Subcutaneous abdominal adipose tissue (tissue), 5 donors: Measurements from ENCODE around the gene PDGFA.
"Not testable (repeated sequence)": the region's sequence is repeated elsewhere in the genome, so short reads cannot be mapped to it uniquely, and the experiment has no call there.

Experiments
- H3K27ac ChIP-seq: one replicate; pipeline ENCODE4 v1.7.0; 2013; ENCODE audit warnings: low read depth, mild to moderate bottlenecking, inconsistent platforms, low read length, moderate library complexity
- H3K27me3 ChIP-seq, 5 donors: one replicate each; pipeline ENCODE4 v1.7.0; 2013; ENCODE audit warnings: low read length in 5 of 5, inconsistent platforms in 1 of 5; ENCODE audit not compliant: control insufficient read depth in 5 of 5, insufficient read depth in 4 of 5
- H3K36me3 ChIP-seq, 5 donors: one replicate each; pipeline ENCODE4 v1.7.0; 2013; ENCODE audit warnings: low read length in 5 of 5; ENCODE audit not compliant: control insufficient read depth in 5 of 5, insufficient read depth in 5 of 5
- H3K4me1 ChIP-seq, 5 donors: one replicate each; pipeline ENCODE4 v1.7.0; 2013; ENCODE audit warnings: low read length in 5 of 5, mild to moderate bottlenecking in 3 of 5, moderate library complexity in 1 of 5; ENCODE audit not compliant: control insufficient read depth in 5 of 5, insufficient read depth in 5 of 5
- H3K4me3 ChIP-seq, 5 donors: one replicate each; pipeline ENCODE4 v1.7.0; 2013; ENCODE audit warnings: low read length in 5 of 5, low read depth in 1 of 5
- H3K9ac ChIP-seq, 5 donors: one replicate each; pipeline ENCODE4 v1.7.0; 2013; ENCODE audit warnings: low read length in 5 of 5, mild to moderate bottlenecking in 4 of 5, moderate library complexity in 3 of 5
- H3K9me3 ChIP-seq, 5 donors: one replicate each; pipeline ENCODE4 v1.7.0; 2013; ENCODE audit warnings: low read length in 5 of 5; ENCODE audit not compliant: control insufficient read depth in 5 of 5
- donor health status: healthy.
- donor health status: healthy.
- donor health status: healthy.
- donor health status: healthy.
- donor health status: healthy.

Gene PDGFA

DNA sequence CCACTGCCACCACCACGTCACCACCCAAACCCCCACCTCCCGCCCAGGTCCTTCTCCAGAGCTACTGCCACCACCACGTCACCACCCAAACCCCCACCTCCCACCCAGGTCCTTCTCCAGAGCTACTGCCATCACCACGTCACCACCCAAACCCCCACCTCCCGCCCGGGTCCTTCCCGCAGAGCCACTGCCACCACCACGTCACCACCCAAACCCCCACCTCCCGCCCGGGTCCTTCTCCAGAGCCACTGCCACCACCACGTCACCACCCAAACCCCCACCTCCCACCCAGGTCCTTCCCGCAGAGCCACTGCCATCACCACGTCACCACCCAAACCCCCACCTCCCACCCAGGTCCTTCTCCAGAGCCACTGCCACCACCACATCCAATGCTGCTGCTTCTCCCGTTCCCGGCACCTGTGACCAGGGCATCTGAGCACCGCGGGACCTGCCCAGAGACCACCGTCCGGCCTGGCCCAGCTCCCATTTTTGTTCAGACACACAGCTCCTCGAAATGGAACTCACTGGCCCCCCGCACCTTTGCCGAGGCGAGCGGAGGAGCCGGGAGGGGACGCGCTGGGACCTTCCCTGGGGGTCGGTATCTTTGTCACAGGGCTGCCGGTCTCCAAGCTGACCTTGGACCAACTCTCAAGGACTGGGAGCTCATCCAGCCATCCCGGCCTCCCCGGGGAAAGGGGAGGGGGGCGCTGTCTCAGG lies 32.7 kb upstream of the PDGFA start:
- not testable (repeated sequence) for H3K9ac ChIP-seq, H3K27ac ChIP-seq, H3K4me3 ChIP-seq, H3K4me1 ChIP-seq, H3K9me3 ChIP-seq, H3K36me3 ChIP-seq, H3K27me3 ChIP-seq

DNA sequence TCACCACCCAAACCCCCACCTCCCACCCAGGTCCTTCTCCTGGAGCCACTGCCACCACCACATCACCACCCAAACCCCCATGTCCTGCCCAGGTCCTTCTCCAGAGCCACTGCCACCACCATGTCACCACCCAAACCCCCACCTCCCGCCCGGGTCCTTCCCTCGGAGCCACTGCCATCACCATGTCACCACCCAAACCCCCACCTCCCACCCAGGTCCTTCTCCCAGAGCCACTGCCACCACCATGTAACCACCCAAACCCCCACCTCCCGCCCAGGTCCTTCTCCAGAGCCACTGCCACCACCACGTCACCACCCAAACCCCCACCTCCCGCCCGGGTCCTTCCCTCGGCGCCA lies 31.9 kb upstream of the PDGFA start:
- not testable (repeated sequence) for H3K9me3 ChIP-seq, H3K27ac ChIP-seq, H3K27me3 ChIP-seq, H3K36me3 ChIP-seq, H3K4me3 ChIP-seq, H3K4me1 ChIP-seq, H3K9ac ChIP-seq

DNA sequence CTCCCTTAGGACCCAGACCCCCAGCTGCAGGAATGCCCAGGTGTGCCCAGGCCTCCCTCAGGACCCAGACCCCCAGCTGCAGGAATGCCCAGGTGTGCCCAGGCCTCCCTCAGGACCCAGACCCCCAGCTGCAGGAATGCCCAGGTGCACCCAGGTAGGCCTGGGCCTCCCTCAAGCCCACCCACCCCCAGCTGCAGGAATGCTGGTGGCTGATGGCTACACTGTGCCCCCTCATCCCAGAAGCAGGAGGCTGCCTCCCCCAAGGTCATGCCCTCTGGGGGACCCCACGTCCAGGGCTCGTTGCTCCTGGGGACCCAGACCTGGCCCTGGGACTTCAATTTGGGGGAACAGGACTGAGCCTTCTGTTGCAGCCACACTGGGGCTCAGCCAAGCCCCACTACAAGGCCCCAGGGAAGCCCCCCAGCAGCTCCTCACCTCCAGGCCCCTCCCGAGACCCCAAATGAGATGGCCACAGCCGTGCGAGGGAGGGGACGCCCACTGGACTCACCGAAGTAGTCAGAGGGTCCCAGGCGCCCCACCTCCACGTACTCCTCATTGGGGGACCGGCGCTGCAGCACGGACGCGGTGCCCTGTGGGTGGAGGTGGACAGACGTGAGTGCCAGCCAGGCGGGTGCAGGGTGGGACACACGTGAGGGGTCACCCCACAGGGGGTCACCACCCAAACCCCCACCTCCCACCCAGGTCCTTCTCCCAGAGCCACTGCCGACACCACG lies 31.4 kb upstream of the PDGFA start:
- H3K27ac ChIP-seq = no peak overlapping the region
- no peaks in the 10 kb centered on the region for H3K36me3 ChIP-seq
- peaks cover 0 to 3% (median 0%) of the 10 kb centered on the region in 5 donors for H3K9me3 ChIP-seq
- peaks cover 0 to 5% (median 0%) of the 10 kb centered on the region in 5 donors for H3K27me3 ChIP-seq
- H3K4me3 ChIP-seq = no peak overlapping the region
- H3K9ac ChIP-seq = no peak overlapping the region
- H3K4me1 ChIP-seq = no peaks in the 10 kb centered on the region

DNA sequence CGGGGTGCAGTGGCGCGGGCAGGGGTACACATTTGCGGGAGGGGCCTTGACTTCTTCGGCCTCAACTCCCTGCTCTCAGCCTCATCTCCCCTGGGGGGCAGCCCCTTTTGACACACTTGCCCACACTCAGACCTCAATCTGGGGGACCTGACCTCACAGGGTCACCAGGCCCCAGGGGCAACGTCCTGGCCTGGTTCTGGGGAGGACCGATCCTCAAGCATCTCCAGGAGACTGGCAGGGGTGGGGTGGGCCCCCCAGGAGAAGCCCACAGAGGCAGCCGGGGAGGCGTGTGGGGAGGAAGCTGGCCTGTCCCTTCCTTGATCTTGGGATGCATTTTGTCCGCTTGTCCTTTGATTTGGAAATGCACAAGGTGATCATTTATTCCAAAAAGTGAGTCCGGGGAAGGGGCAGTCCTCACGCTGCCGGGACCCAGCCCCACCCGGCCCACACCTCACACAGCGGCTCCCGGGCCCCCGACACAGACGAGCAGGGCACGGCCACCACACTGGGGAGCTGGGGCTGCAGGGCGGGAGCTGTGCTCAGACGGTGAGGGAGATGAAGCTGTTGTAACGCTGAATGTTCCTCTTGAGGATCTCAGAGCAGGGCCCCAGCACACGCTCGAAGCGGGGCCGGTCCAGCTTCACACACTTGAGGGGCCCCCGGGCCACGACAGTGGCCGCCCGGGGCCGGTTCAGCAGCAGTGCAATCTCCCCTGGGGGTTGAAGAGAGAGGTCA lies 30.4 kb upstream of the PDGFA start:
- Histone ChIP-seq H3K27me3 (peaks cover 0 to 3% (median 0%) of the 10 kb centered on the region in 5 donors), H3K4me1 (no peaks in the 10 kb centered on the region), H3K36me3 (no peaks in the 10 kb centered on the region), H3K9ac (no peak overlapping the region), H3K4me3 (no peak overlapping the region), H3K9me3 (peaks cover 0 to 7% (median 4%) of the 10 kb centered on the region in 5 donors), H3K27ac (no peak overlapping the region)

DNA sequence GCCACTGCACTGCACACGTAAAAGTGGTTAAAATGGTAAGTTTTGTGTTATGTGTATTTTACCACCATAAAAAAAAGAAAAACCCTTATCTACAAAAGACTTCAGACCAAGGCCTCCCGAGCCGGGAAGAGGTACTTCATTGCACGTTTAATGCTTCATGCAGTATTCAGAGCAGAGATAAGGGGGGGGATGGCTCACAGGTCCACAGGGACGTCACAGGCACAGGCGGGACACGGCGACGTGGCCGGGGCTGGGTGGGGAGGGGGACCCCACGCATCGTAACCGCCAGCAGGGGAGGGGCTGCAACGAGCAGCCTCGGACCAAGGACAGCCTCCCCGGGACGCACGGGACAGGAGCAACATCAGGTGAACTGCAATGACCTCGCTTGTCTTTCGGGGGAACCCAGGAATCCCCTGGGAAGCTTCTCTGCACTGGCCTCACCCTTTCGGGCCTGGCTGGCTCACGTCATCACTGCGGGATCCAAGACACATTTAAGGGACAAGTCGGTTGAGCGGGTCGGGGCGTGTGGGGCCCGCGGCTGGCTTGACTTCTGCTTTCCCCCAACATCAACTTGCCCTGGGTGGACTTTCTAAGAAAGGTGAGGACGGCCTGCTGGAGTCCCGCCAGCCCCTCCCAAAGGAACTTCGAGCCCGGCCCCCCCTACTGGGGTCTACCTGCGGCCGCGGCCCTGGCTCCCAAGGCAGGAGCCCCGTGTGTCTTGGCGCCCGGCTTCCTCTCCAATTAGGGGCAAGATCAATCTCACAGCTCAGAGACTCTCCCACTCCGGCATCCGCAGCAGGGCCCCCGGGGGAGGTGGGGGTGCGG lies 29.6 kb upstream of the PDGFA start:
- Histone ChIP-seq H3K36me3 (no peaks in the 10 kb centered on the region), H3K9ac (no peak overlapping the region), H3K9me3 (peaks cover 0 to 4% (median 4%) of the 10 kb centered on the region in 5 donors), H3K4me1 (no peaks in the 10 kb centered on the region), H3K27me3 (peaks cover 0 to 3% (median 0%) of the 10 kb centered on the region in 5 donors), H3K27ac (no peak overlapping the region), H3K4me3 (no peak overlapping the region)

DNA sequence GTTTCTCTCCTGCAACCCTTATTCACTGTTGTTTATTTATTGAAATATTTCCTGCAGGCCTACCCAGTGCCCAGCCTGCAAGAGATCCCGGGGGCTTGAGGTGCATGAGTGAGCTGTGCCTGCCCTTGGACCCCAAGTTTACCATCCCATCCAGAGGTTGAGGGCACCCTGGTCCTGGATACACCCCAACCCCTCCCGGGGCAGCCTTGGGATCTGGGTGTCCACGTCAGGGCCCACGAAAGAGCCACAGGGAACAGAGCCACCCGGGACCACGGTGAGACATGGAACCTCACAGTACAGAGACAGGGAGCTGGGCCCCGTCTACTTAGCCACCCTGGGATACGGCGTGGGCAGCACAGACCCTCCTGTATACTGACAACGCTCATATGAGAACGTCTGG lies 28.8 kb upstream of the PDGFA start:
- Histone ChIP-seq H3K4me1 (no peaks in the 10 kb centered on the region), H3K27ac (no peak overlapping the region), H3K36me3 (no peaks in the 10 kb centered on the region), H3K9ac (no peak overlapping the region), H3K27me3 (peaks cover 0 to 3% (median 0%) of the 10 kb centered on the region in 5 donors), H3K4me3 (no peak overlapping the region), H3K9me3 (peaks cover 0 to 4% (median 4%) of the 10 kb centered on the region in 5 donors)

DNA sequence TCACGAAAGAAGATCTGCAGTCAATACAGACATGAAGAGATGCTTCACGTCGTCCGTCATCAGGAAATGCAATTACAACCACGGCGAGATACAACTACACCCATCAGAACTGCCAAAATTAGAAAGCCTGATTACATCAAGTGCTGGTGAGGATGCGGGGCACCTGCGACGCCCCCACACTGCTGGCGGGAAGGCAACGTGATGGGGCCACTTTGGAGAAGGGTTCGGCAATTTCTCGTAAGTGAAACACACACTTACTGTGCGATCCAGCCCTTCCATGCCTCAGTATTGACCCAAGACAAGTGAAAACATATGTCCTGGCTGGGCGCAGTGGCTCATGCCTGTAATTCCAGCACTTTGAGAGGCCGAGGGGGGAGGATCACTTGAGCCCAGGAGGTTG lies 25.8 kb upstream of the PDGFA start:
- Histone ChIP-seq H3K4me1 (peaks cover 2 to 10% (median 9%) of the 10 kb centered on the region in 5 donors), H3K9ac (no peak overlapping the region), H3K4me3 (no peak overlapping the region), H3K9me3 (peaks cover 0 to 9% (median 5%) of the 10 kb centered on the region in 5 donors), H3K27ac (no peak overlapping the region), H3K36me3 (no peaks in the 10 kb centered on the region), H3K27me3 (peaks cover 0 to 2% (median 0%) of the 10 kb centered on the region in 5 donors)

DNA sequence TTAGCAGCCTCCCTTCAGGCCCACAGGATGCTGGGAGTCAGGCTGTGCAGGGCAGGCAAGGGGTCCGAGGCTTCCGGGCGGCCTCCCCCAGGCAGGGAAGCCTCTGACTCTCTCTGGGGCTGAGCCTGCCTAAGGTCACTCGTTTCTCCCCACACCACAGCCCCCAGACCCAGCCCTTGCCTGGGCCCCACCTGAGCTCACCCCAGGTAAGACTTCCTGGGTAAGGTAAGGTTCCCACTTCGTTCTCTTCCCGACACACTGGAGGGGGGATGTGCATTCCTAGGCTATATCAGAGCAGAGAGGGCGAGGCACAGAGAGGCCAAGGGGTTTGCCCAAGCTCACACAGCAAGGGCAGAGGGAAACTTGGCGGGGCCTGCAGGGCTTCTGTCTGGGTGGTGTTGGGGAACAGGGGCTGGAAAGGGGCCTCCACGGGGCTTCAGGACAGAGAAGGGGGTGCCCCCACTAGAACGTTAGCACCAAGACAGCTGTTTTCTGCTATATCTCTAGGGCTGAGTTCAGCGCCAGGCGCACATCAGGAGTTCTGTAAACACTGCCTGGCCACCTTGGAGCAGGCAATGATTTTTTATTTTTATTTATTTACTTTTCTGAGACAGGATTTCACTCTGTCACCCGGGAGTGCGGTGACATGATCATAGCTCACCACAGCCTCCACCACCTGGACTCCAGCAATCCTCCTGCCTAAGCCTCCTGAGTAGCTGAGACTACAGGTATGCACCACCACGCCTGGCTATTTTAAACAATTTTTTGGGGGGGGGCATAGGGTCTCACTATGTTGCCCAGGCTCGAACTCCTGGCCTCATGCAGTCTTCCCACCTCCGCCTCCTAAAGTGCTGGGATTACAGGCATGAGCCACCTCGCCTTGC lies 24.9 kb upstream of the PDGFA start:
- Histone ChIP-seq H3K36me3 (no peaks in the 10 kb centered on the region), H3K4me1 (peaks cover 2 to 10% (median 9%) of the 10 kb centered on the region in 5 donors), H3K27ac (no peak overlapping the region), H3K9me3 (peaks cover 0 to 11% (median 5%) of the 10 kb centered on the region in 5 donors), H3K4me3 (no peak overlapping the region), H3K9ac (no peak overlapping the region), H3K27me3 (peaks cover 0 to 2% (median 0%) of the 10 kb centered on the region in 5 donors)
